Right cardiac atrium (tissue), 5 donors: Measurements from ENCODE around the gene MPV17. TPM values are rescaled to one million over a fixed set of nuclear protein-coding genes. Genes with fewer than 3 reads are reported as not detected.

ENCODE experiments used
- ATAC-seq, 2 donors: fragments of 200-7000 bp; cut with Tn5 transposase; one replicate each; pipeline versions ENCODE4 v1.8.0 to v1.9.1; 2020; ENCODE audit warnings: moderate library complexity in 2 of 2, mild to moderate bottlenecking in 1 of 2
- DNase-seq, 3 donors: peaks; one replicate each; pipeline ENCODE4 v3.0.0-alpha.2; 2020
- H3K27ac ChIP-seq: one replicate; pipeline ENCODE4 v1.5.1; 2013; ENCODE audit warnings: mild to moderate bottlenecking, low read length, control low read depth, moderate library complexity
- H3K27me3 ChIP-seq: one replicate; pipeline ENCODE4 v1.6.1; 2013; ENCODE audit not compliant: control insufficient read depth, insufficient read depth
- H3K4me1 ChIP-seq: one replicate; pipeline ENCODE4 v1.6.1; 2013; ENCODE audit warnings: low read length; ENCODE audit not compliant: control insufficient read depth, insufficient read depth
- H3K4me3 ChIP-seq: one replicate; pipeline ENCODE4 v1.5.1; 2013; ENCODE audit warnings: low read length, control low read depth
- H3K9me3 ChIP-seq: one replicate; pipeline ENCODE4 v1.6.1; 2013; ENCODE audit warnings: low read length; ENCODE audit not compliant: control insufficient read depth
- WGBS: extraction: QIAGEN DNeasy Blood & Tissue Kit; methylation state at CpG from one replicate; pipeline ENCODE4 v1.1.7; 2013; 5-methylcytosine and 5-hydroxymethylcytosine counted together
- intact Hi-C, 4 donors: fragments of 100-400 bp; cut with DNase I; formaldehyde crosslinking; loops; one replicate each; pipeline versions ENCODE4 v1.11.0 to v1.14.0; 2022 to 2023
- polyA plus RNA-seq: library from polyadenylated mRNA; stranded (reverse); fragments of 200-250 nt; gene quantifications from one replicate; pipeline ENCODE4 v1.2.3, GENCODE V29; 2013
- total RNA-seq, 4 donors: library from RNA; stranded (reverse); fragmentation: NEBNext Ultra II Directional; extraction: Animal tissue kit (Norgen Biotek cat#: 25700); gene quantifications; one replicate each; pipeline ENCODE4 v1.2.1, GENCODE V29; 2021
- donor health status: healthy with polysubstance abuse.
- donor health status: DM: no; HTN: yes; CAD: no.
- donor health status: DM: no; HTN: no; CAD: no.
- donor health status: DM: no; HTN: yes; CAD: no; lungs with severe emphysema.
- donor health status: DM: yes; HTN: yes; CAD: no.

Gene MPV17
- total and polyA plus RNA-seq, 5 donors = 40.3 to 98.2 (median 60.4) TPM

- H3K9me3 ChIP-seq = no peaks in the 10 kb centered on the region
- DNase-seq = no peak
- H3K4me3 ChIP-seq = peak overlapping the region; percentile 50
- intact Hi-C loops = no loop called here
- WGBS = 1% methylated on average over 46 of the region's 46 CpGs
- ATAC-seq = no peak
- no peaks in the 10 kb centered on the region for H3K27me3 ChIP-seq
- H3K27ac ChIP-seq = no peak overlapping the region
- peaks cover 3% of the 10 kb centered on the region for H3K4me1 ChIP-seq
Observed at GRCh38 chr2:27263287-27264252, 59.3 kb downstream of the MPV17 start.

GRCh38 chr2:27262379-27263286, 60.3 kb downstream of the MPV17 start, which contains the start of gene SLC30A3:
Gene SLC30A3, minus strand, starts transcription at chr2:27263047. Its CDS starts 141 bp downstream, at chr2:27262906.
- ATAC-seq (peak; percentile 85 to 87), DNase-seq (peak; percentile 76 to 92 (median 90))
- Histone ChIP-seq H3K27ac (no peak within 1 kb of the TSS), H3K9me3 (no peaks in the 10 kb centered on the region), H3K4me1 (peaks cover 3% of the 10 kb centered on the region), H3K4me3 (peak within 1 kb of the TSS; percentile 50), H3K27me3 (no peaks in the 10 kb centered on the region)
- intact Hi-C loops = no loop called here
- WGBS = 1% methylated on average over 96 of the region's 96 CpGs

GRCh38 chr2:27261926-27262298, 61.0 kb downstream of the MPV17 start:
- ATAC-seq = no peak
- 3% methylated on average over 40 of the region's 40 CpGs for WGBS
- Histone ChIP-seq H3K27me3 (no peaks in the 10 kb centered on the region), H3K27ac (no peak overlapping the region), H3K4me3 (peak overlapping the region; percentile 50), H3K4me1 (peaks cover 3% of the 10 kb centered on the region), H3K9me3 (no peaks in the 10 kb centered on the region)
- no peak for DNase-seq
- intact Hi-C loops = no loop called here

GRCh38 chr2:27261241-27261925, 61.5 kb downstream of the MPV17 start:
- intact Hi-C loops = no loop called here
- H3K27me3 ChIP-seq = no peaks in the 10 kb centered on the region
- peaks cover 3% of the 10 kb centered on the region for H3K4me1 ChIP-seq
- H3K4me3 ChIP-seq = peak overlapping the region; percentile 50
- ATAC-seq = no peak
- WGBS = 54% methylated on average over 11 of the region's 11 CpGs
- H3K27ac ChIP-seq = no peak overlapping the region
- H3K9me3 ChIP-seq = no peaks in the 10 kb centered on the region
- no peak for DNase-seq

Other genes starting within 250 kb of the MPV17 start
- gene EMILIN1, start 244.5 kb downstream of the MPV17 start, total RNA-seq = 10 to 100 TPM; 24.3 to 44.2 (median 38.9) TPM
- 30.0 TPM for gene EMILIN1, start 244.5 kb downstream of the MPV17 start, polyA plus RNA-seq
- gene KHK, start 236.3 kb downstream of the MPV17 start, total RNA-seq = 1 to 10 TPM; 1.9 to 5.5 (median 3.2) TPM
- 1.7 TPM for gene KHK, start 236.3 kb downstream of the MPV17 start, polyA plus RNA-seq
- 1 to 10 TPM; 4.0 to 9.6 (median 5.6) TPM for gene CGREF1, start 204.0 kb downstream of the MPV17 start, total RNA-seq
- 4.7 TPM for gene CGREF1, start 204.0 kb downstream of the MPV17 start, polyA plus RNA-seq
- 1 to 10 TPM; 1.6 to 4.7 (median 2.6) TPM for gene ABHD1, start 199.3 kb downstream of the MPV17 start, total RNA-seq
- 5.1 TPM for gene ABHD1, start 199.3 kb downstream of the MPV17 start, polyA plus RNA-seq
- 10 to 100 TPM; 46.3 to 52.7 (median 47.9) TPM for gene PREB, start 188.5 kb downstream of the MPV17 start, total RNA-seq
- gene PREB, start 188.5 kb downstream of the MPV17 start, polyA plus RNA-seq = 48.5 TPM
- not detected for gene PRR30, start 183.7 kb downstream of the MPV17 start, total RNA-seq
- gene PRR30, start 183.7 kb downstream of the MPV17 start, polyA plus RNA-seq = not detected
- under 1 TPM; 0.06 to 0.15 (median 0.11) TPM for gene TCF23, start 174.1 kb downstream of the MPV17 start, total RNA-seq
- 0.05 TPM for gene TCF23, start 174.1 kb downstream of the MPV17 start, polyA plus RNA-seq
- gene ATRAID, start 111.1 kb downstream of the MPV17 start, total RNA-seq = 100 to 1,000 TPM; 124 to 177 (median 144) TPM
- gene ATRAID, start 111.1 kb downstream of the MPV17 start, polyA plus RNA-seq = 256 TPM
- 10 to 100 TPM in 3 of 4 donors, 1 to 10 TPM in 1; 8.1 to 14.1 (median 12.8) TPM for gene SLC5A6, start 110.8 kb downstream of the MPV17 start, total RNA-seq
- gene SLC5A6, start 110.8 kb downstream of the MPV17 start, polyA plus RNA-seq = 7.8 TPM
- 10 to 100 TPM in 2 of 4 donors, 1 to 10 TPM in 2; 9.0 to 12.0 (median 10.0) TPM for gene CAD, start 105.7 kb downstream of the MPV17 start, total RNA-seq
- 6.0 TPM for gene CAD, start 105.7 kb downstream of the MPV17 start, polyA plus RNA-seq
- 10 to 100 TPM in 1 of 4 donors, 1 to 10 TPM in 3; 9.4 to 17.3 (median 9.6) TPM for gene SLC30A3, start 60.0 kb downstream of the MPV17 start, total RNA-seq
- 7.3 TPM for gene SLC30A3, start 60.0 kb downstream of the MPV17 start, polyA plus RNA-seq
- gene DNAJC5G, start 47.7 kb downstream of the MPV17 start, total RNA-seq = 1 to 10 TPM; 1.3 to 3.0 (median 1.8) TPM
- gene DNAJC5G, start 47.7 kb downstream of the MPV17 start, polyA plus RNA-seq = 2.2 TPM
- gene TRIM54, start 40.7 kb downstream of the MPV17 start, total RNA-seq = 100 to 1,000 TPM; 101 to 188 (median 149) TPM
- gene TRIM54, start 40.7 kb downstream of the MPV17 start, polyA plus RNA-seq = 144 TPM
- gene UCN, start 14.7 kb downstream of the MPV17 start, total RNA-seq = 1 to 10 TPM in 3 of 4 donors, under 1 TPM in 1; 0.96 to 3.3 (median 1.5) TPM
- gene UCN, start 14.7 kb downstream of the MPV17 start, polyA plus RNA-seq = 0.72 TPM
- gene GTF3C2, start 33.7 kb upstream of the MPV17 start, total RNA-seq = 10 to 100 TPM; 24.8 to 32.1 (median 26.6) TPM
- 16.9 TPM for gene GTF3C2, start 33.7 kb upstream of the MPV17 start, polyA plus RNA-seq
- 10 to 100 TPM; 31.8 to 36.0 (median 33.9) TPM for gene EIF2B4, start 47.2 kb upstream of the MPV17 start, total RNA-seq
- 31.2 TPM for gene EIF2B4, start 47.2 kb upstream of the MPV17 start, polyA plus RNA-seq
- 10 to 100 TPM; 61.7 to 74.8 (median 68.2) TPM for gene SNX17, start 47.5 kb upstream of the MPV17 start, total RNA-seq
- 54.8 TPM for gene SNX17, start 47.5 kb upstream of the MPV17 start, polyA plus RNA-seq
- 10 to 100 TPM in 1 of 4 donors, 1 to 10 TPM in 3; 8.1 to 13.1 (median 8.5) TPM for gene ZNF513, start 57.6 kb upstream of the MPV17 start, total RNA-seq
- 9.6 TPM for gene ZNF513, start 57.6 kb upstream of the MPV17 start, polyA plus RNA-seq
- gene PPM1G, start 86.5 kb upstream of the MPV17 start, total RNA-seq = 10 to 100 TPM; 31.5 to 40.4 (median 37.3) TPM
- gene PPM1G, start 86.5 kb upstream of the MPV17 start, polyA plus RNA-seq = 35.0 TPM
- gene NRBP1, start 105.5 kb upstream of the MPV17 start, total RNA-seq = 10 to 100 TPM; 46.6 to 61.3 (median 51.8) TPM
- 37.7 TPM for gene NRBP1, start 105.5 kb upstream of the MPV17 start, polyA plus RNA-seq
- 1 to 10 TPM in 1 of 4 donors, under 1 TPM in 2, not detected in 1; 0.59 to 1.3 (median 0.82) TPM for gene KRTCAP3, start 119.3 kb upstream of the MPV17 start, total RNA-seq
- 0.38 TPM for gene KRTCAP3, start 119.3 kb upstream of the MPV17 start, polyA plus RNA-seq
- 10 to 100 TPM; 17.0 to 29.5 (median 26.7) TPM for gene IFT172, start 166.6 kb upstream of the MPV17 start, total RNA-seq
- 25.4 TPM for gene IFT172, start 166.6 kb upstream of the MPV17 start, polyA plus RNA-seq
- 10 to 100 TPM in 2 of 4 donors, 1 to 10 TPM in 2; 5.4 to 22.5 (median 8.5) TPM for gene FNDC4, start 172.1 kb upstream of the MPV17 start, total RNA-seq
- 10.7 TPM for gene FNDC4, start 172.1 kb upstream of the MPV17 start, polyA plus RNA-seq
- 1 to 10 TPM in 1 of 4 donors, under 1 TPM in 3; 0.44 to 1.0 (median 0.57) TPM for gene GCKR, start 173.7 kb upstream of the MPV17 start, total RNA-seq
- gene GCKR, start 173.7 kb upstream of the MPV17 start, polyA plus RNA-seq = 0.50 TPM